Endothelial cell of umbilical vein (primary cell): Measurements from ENCODE around the gene ARPIN.

Source experiments
- EZH2 ChIP-seq: IDR thresholded peaks from 2 replicates; pipeline ENCODE4 v1.6.1; 2012; ENCODE audit warnings: borderline replicate concordance, low read depth, mild to moderate bottlenecking, moderate library complexity, low read length, inconsistent platforms; ENCODE audit not compliant: severe bottlenecking
- JUN ChIP-seq: IDR thresholded peaks from 2 replicates; pipeline ENCODE4 v1.6.1; 2011; ENCODE audit warnings: borderline replicate concordance, low read depth; ENCODE audit not compliant: insufficient read length, insufficient read depth
- MYC ChIP-seq: IDR thresholded peaks from one replicate; pipeline ENCODE4 v1.6.1; 2011; ENCODE audit warnings: mild to moderate bottlenecking, low read depth, low read length
- POLR2A ChIP-seq: IDR thresholded peaks from 2 replicates; pipeline ENCODE4 v1.6.1; 2012; ENCODE audit warnings: low read depth, mild to moderate bottlenecking, control low read depth, low read length
- POLR2AphosphoS5 ChIP-seq: IDR thresholded peaks from 2 replicates; pipeline ENCODE4 v1.6.1; 2012; ENCODE audit warnings: low read depth, mild to moderate bottlenecking, control low read depth, low read length, moderate library complexity; ENCODE audit not compliant: insufficient read depth
- TF ChIP-seq, protein P1 (sequence below), 2 donors: IDR thresholded peaks; 1 replicate in 1 of 2; 2 replicates in 1 of 2; pipeline ENCODE4 v1.5.1; 2011; ENCODE audit warnings: low read length in 2 of 2, mild to moderate bottlenecking in 2 of 2, moderate library complexity in 2 of 2, control low read depth in 1 of 2, inconsistent platforms in 1 of 2, low read depth in 1 of 2; ENCODE audit not compliant: insufficient read depth in 1 of 2; ENCODE audit errors: extremely low read depth in 1 of 2
- TF ChIP-seq, protein P2 (sequence below): IDR thresholded peaks from 2 replicates; pipeline ENCODE4 v1.6.1; 2011; ENCODE audit not compliant: insufficient read depth, insufficient read length

- TF ChIP-seq, protein P1, sequence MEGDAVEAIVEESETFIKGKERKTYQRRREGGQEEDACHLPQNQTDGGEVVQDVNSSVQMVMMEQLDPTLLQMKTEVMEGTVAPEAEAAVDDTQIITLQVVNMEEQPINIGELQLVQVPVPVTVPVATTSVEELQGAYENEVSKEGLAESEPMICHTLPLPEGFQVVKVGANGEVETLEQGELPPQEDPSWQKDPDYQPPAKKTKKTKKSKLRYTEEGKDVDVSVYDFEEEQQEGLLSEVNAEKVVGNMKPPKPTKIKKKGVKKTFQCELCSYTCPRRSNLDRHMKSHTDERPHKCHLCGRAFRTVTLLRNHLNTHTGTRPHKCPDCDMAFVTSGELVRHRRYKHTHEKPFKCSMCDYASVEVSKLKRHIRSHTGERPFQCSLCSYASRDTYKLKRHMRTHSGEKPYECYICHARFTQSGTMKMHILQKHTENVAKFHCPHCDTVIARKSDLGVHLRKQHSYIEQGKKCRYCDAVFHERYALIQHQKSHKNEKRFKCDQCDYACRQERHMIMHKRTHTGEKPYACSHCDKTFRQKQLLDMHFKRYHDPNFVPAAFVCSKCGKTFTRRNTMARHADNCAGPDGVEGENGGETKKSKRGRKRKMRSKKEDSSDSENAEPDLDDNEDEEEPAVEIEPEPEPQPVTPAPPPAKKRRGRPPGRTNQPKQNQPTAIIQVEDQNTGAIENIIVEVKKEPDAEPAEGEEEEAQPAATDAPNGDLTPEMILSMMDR (IDR thresholded peaks at IDR 0.05; ENCODE audit: extremely low read depth in 1 of 2, insufficient read depth in 1 of 2, low read depth in 1 of 2, low read length in 2 of 2): no peak
- TF ChIP-seq POLR2A: no peak
- no peak for TF ChIP-seq EZH2
- TF ChIP-seq JUN: no peak
- TF ChIP-seq MYC: no peak
- TF ChIP-seq POLR2AphosphoS5: no peak
- TF ChIP-seq, protein P2, sequence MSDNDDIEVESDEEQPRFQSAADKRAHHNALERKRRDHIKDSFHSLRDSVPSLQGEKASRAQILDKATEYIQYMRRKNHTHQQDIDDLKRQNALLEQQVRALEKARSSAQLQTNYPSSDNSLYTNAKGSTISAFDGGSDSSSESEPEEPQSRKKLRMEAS: no peak
These were observed 35.7 kb downstream of the ARPIN start for GRCh38 chr15:89877083-89877425.
